Smooth muscle cell (in vitro differentiated cells): ENCODE results near the gene GPC1. TPM values are rescaled to one million over a fixed set of nuclear protein-coding genes. Genes with fewer than 3 reads are reported as not detected.

Experiments used
- DNase-seq: peaks from one replicate; lab custom pipeline; 2025; ENCODE audit not compliant: unreplicated experiment; lab: John Stamatoyannopoulos, UW
- H2AFZ ChIP-seq: fragments of 200-600 bp; sonication (generic); 2 replicates; pipeline ENCODE4 v1.6.0; 2016; ENCODE audit warnings: antibody characterized with exemption, low read depth, mild to moderate bottlenecking
- H3F3A ChIP-seq: fragments of 200-600 bp; sonication (generic); 2 replicates; pipeline ENCODE4 v1.6.0; 2017; ENCODE audit warnings: antibody characterized with exemption, low read depth
- H3K27ac ChIP-seq: fragments of 200-600 bp; sonication (generic); 2 replicates; pipeline ENCODE4 v1.5.1; 2016; ENCODE audit warnings: low read depth, mild to moderate bottlenecking
- H3K27me3 ChIP-seq: fragments of 200-600 bp; sonication (generic); 2 replicates; pipeline ENCODE4 v1.6.1; 2016; ENCODE audit warnings: low read depth, mild to moderate bottlenecking
- H3K36me3 ChIP-seq: fragments of 200-600 bp; sonication (generic); 2 replicates; pipeline ENCODE4 v1.5.1; 2016; ENCODE audit warnings: low read depth
- H3K4me1 ChIP-seq: fragments of 200-600 bp; sonication (generic); 2 replicates; pipeline ENCODE4 v1.5.1; 2016; ENCODE audit warnings: low read depth
- H3K4me2 ChIP-seq: fragments of 200-600 bp; sonication (generic); 2 replicates; pipeline ENCODE4 v1.6.0; 2016; ENCODE audit warnings: mild to moderate bottlenecking
- H3K4me3 ChIP-seq: fragments of 200-600 bp; sonication (generic); 2 replicates; pipeline ENCODE4 v1.5.1; 2016; ENCODE audit warnings: mild to moderate bottlenecking
- H3K79me2 ChIP-seq: fragments of 200-600 bp; sonication (generic); 2 replicates; pipeline ENCODE4 v1.6.0; 2016; ENCODE audit warnings: low read depth, mild to moderate bottlenecking
- H3K9ac ChIP-seq: fragments of 200-600 bp; sonication (generic); 2 replicates; pipeline ENCODE4 v1.6.0; 2016; ENCODE audit warnings: low read depth
- H3K9me3 ChIP-seq: fragments of 200-600 bp; sonication (generic); replicated peaks from 2 replicates; pipeline ENCODE4 v1.5.1; 2016; ENCODE audit warnings: low read depth
- H4K20me1 ChIP-seq: fragments of 200-600 bp; sonication (generic); 2 replicates; pipeline ENCODE4 v1.6.0; 2016; ENCODE audit warnings: low read depth
- WGBS: methylation state at CpG from one replicate; pipeline ENCODE4 v1.1.7; 2016; ENCODE audit warnings: low lambda C conversion rate; 5-methylcytosine and 5-hydroxymethylcytosine counted together
- polyA plus RNA-seq: library from polyadenylated mRNA; unstranded; fragments of >200 nt; fragmentation: Nextera tagmentation; extraction: Ambion mirVana; gene quantifications from 2 replicates; pipeline ENCODE4 v1.2.1, GENCODE V29; 2016
- total RNA-seq: library from RNA; depleted of rRNA; stranded (reverse); fragments of >200 nt; gene quantifications from 2 replicates; pipeline ENCODE4 v1.2.3, GENCODE V29; 2014
- TF ChIP-seq, protein P1 (sequence below): fragments of 200-600 bp; sonication (generic); IDR thresholded peaks from 2 replicates; pipeline ENCODE4 v1.5.1; 2017; ENCODE audit warnings: borderline replicate concordance, mild to moderate bottlenecking, antibody characterized with exemption; ENCODE audit not compliant: insufficient read depth, poor library complexity, severe bottlenecking

The GPC1 gene
- total and polyA plus RNA-seq, 2 experiments from 2014 or later, result 88.9 to 221 TPM

DNA sequence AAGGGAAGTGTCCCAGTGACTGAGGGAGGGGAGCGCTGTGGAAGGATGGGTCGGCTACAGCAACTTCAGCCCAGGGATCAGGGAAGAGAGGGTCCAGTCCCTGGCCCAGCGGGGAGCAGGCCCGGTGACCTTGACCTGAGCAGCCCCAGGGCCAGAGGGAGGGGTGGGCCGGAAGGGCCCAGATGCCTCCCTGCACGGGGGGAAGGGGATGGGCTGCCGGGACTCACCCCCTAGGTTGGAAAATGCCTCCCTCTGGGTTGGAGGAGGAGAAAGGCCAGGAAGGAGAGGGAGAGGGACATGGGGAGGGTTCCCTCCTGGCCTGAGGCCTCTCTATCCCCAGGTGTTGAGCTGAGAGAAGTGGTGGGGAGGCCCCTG lies 19.8 kb downstream of the GPC1 start:
- TF ChIP-seq, protein P1, sequence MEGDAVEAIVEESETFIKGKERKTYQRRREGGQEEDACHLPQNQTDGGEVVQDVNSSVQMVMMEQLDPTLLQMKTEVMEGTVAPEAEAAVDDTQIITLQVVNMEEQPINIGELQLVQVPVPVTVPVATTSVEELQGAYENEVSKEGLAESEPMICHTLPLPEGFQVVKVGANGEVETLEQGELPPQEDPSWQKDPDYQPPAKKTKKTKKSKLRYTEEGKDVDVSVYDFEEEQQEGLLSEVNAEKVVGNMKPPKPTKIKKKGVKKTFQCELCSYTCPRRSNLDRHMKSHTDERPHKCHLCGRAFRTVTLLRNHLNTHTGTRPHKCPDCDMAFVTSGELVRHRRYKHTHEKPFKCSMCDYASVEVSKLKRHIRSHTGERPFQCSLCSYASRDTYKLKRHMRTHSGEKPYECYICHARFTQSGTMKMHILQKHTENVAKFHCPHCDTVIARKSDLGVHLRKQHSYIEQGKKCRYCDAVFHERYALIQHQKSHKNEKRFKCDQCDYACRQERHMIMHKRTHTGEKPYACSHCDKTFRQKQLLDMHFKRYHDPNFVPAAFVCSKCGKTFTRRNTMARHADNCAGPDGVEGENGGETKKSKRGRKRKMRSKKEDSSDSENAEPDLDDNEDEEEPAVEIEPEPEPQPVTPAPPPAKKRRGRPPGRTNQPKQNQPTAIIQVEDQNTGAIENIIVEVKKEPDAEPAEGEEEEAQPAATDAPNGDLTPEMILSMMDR, result no peak
- H4K20me1 ChIP-seq, result peaks cover 93% of the 10 kb centered on the region
- no peaks in the 10 kb centered on the region for H3K9me3 ChIP-seq
- peaks cover 10% of the 10 kb centered on the region for H3K79me2 ChIP-seq
- no peak overlapping the region for H3K9ac ChIP-seq
- H3K36me3 ChIP-seq, result no peaks in the 10 kb centered on the region
- peaks cover 49% of the 10 kb centered on the region for H3K4me1 ChIP-seq
- H3K27me3 ChIP-seq, result peaks cover 24% of the 10 kb centered on the region
- H3K27ac ChIP-seq, result no peak overlapping the region
- 26% methylated on average over 7 of the region's 7 CpGs for WGBS
- H3F3A ChIP-seq, result peaks cover 2% of the 10 kb centered on the region
- H3K4me2 ChIP-seq, result peak overlapping the region; percentile 80
- H2AFZ ChIP-seq, result no peak overlapping the region
- H3K4me3 ChIP-seq, result peak overlapping the region; percentile 45
- DNase-seq, result no peak

DNA sequence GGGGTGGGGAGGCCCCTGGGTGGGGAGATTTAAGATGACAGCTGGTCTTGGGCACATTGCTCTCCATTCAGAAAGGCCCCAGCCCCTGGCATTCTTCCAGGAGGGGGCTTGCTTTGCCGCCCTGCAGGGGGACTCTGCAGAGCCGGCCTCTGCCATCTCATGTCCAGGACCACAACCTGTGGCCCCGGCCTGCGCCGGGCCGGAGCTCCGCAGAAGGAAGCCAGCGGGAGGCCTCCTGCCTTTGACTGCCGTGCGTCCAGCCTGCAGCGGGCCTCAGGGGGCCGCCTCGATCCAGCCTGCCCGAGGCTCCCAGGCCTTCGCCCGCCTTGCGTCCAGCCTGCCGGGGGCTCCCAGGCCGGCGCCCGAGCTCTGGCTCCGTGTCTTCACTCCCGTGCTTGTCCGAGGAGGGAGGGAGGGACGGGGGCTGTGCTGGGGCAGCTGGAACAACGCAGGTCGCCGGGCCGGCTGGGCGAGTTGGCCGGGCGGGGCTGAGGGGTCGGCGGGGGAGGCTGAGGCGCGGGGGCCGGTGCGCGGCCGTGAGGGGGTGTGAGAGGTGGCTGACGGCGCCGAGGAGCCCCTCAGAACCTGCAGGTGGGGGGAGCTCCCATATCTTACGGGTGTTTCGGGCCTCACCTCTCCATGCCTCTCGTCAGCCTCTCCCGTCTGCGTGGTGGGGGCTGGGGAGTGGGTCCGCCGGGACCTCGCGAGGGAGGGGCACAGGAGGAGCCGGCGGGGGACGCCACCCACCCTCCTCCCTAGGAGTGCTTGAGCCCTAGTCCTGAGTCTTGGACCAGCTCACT lies 20.4 kb downstream of the GPC1 start:
- 9% methylated on average over 23 of the region's 55 CpGs for WGBS
- Histone ChIP-seq H3K9ac (no peak overlapping the region), H3K36me3 (no peaks in the 10 kb centered on the region), H3F3A (peaks cover 2% of the 10 kb centered on the region), H4K20me1 (peaks cover 93% of the 10 kb centered on the region), H3K79me2 (peaks cover 10% of the 10 kb centered on the region), H2AFZ (no peak overlapping the region), H3K4me3 (peak overlapping the region; percentile 45), H3K4me2 (peak overlapping the region; percentile 80), H3K4me1 (peaks cover 49% of the 10 kb centered on the region), H3K27me3 (peaks cover 24% of the 10 kb centered on the region), H3K27ac (no peak overlapping the region), H3K9me3 (no peaks in the 10 kb centered on the region)
- DNase-seq, result no peak
- TF ChIP-seq, protein P1, result no peak

DNA sequence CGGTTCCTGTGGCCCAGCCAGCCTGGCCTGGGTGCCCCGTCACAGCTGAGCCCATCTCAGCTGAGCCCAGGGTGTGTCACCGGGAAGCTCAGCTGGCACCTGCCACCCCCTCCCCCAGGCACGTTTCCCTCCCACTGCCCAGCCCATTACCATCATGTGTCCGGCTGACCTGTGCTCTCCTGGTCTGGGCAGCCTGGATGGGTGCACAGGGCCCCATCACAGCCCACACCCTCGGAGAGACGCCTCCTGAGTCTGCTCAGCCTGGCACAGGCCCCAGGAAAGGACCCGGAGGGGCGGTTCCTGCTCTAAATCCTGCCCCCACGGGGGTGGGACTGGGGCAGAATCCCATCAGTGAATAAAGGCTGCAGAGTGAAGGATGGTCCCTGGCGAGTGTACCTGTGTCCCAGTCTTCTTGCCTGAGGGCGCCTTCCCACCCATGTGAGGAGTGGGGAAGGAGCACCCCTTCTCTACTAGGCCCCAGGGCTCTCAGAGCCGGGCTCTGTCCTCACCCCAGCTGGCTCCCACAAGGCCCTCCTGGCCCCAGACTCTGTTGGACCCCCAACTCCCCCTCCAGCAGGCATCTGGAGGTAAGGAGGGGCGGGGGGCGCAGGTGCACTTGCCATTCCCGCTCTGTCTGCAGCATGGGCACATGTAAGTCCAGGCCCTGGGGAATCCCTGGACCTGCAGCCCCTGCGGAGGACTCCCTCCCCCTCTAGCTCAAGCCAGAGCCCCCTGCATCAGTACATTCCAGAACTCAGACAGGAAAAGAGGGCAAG lies 21.2 kb downstream of the GPC1 start:
- TF ChIP-seq, protein P1, result no peak
- peaks cover 6% of the 10 kb centered on the region for H3K79me2 ChIP-seq
- peaks cover 24% of the 10 kb centered on the region for H3K27me3 ChIP-seq
- no peak overlapping the region for H3K9ac ChIP-seq
- H3K4me1 ChIP-seq, result peaks cover 47% of the 10 kb centered on the region
- H3K4me3 ChIP-seq, result no peak overlapping the region
- no peak overlapping the region for H3K27ac ChIP-seq
- no peak for DNase-seq
- H2AFZ ChIP-seq, result no peak overlapping the region
- no peaks in the 10 kb centered on the region for H3K9me3 ChIP-seq
- no peaks in the 10 kb centered on the region for H3K36me3 ChIP-seq
- H4K20me1 ChIP-seq, result peaks cover 92% of the 10 kb centered on the region
- WGBS, result 67% methylated on average over 16 of the region's 17 CpGs
- peaks cover 2% of the 10 kb centered on the region for H3F3A ChIP-seq
- H3K4me2 ChIP-seq, result peak overlapping the region; percentile 80
